Measurements from ENCODE around the gene CSNK2B. TPM values are rescaled to one million over a fixed set of nuclear protein-coding genes. Genes with fewer than 3 reads are reported as not detected.
"Not testable (repeated sequence)": the region's sequence is repeated elsewhere in the genome, so short reads cannot be mapped to it uniquely, and the experiment has no call there.

The CSNK2B gene
- total RNA-seq, 3 donors from 2014 or later (not counting 1 experiment from before 2014, with no cell fraction given), result 140 to 157 (median 141) TPM

- no peak for TF ChIP-seq CTCF (IDR thresholded peaks at IDR 0.05)
- Mint-ChIP-seq H3K4me3 (no peak within 1 kb of the TSS), H3K9me3 (no peaks in the 10 kb centered on the region), H3K27me3 (ENCODE audit: low read depth in 2 of 2) (no peaks in the 10 kb centered on the region), H3K4me1 (peaks cover 26 to 28% of the 10 kb centered on the region in 2 donors), H3K36me3 (no peaks in the 10 kb centered on the region), H3K27ac (no peak within 1 kb of the TSS)
- Histone ChIP-seq H3K27me3 (ENCODE audit: control insufficient read depth, insufficient read depth, low read length) (no peaks in the 10 kb centered on the region), H3K4me3 (ENCODE audit: low read length) (no peak within 1 kb of the TSS), H3K9me3 (ENCODE audit: control insufficient read depth, insufficient read depth, low read length) (no peaks in the 10 kb centered on the region), H3K36me3 (ENCODE audit: control insufficient read depth, insufficient read depth, low read length) (peaks cover under 1% of the 10 kb centered on the region), H3K4me1 (ENCODE audit: control insufficient read depth, insufficient read depth, low read length) (peaks cover 32% of the 10 kb centered on the region), H3K27ac (ENCODE audit: low read length) (no peak within 1 kb of the TSS)
- no peak for ATAC-seq
- WGBS (ENCODE audit: insufficient coverage), result 90% methylated on average over 2 of the region's 3 CpGs
- DNase-seq, result no peak
- intact Hi-C loops (cut with micrococcal nuclease), result no loop called here
Measured at GRCh38 chr6:31706599-31706998, 40.7 kb downstream of the CSNK2B start, which contains the start of gene LY6G6F. Gene LY6G6F, plus strand, starts transcription at chr6:31706866. Its CDS starts 41 bp downstream, at chr6:31706907.

- WGBS (ENCODE audit: insufficient coverage), result 87% methylated on average over 10 of the region's 10 CpGs
- Mint-ChIP-seq H3K4me3 (no peak overlapping the region), H3K4me1 (peaks cover 23% of the 10 kb centered on the region in 2 donors), H3K27me3 (ENCODE audit: low read depth in 2 of 2) (no peaks in the 10 kb centered on the region), H3K36me3 (no peaks in the 10 kb centered on the region), H3K9me3 (no peaks in the 10 kb centered on the region), H3K27ac (no peak overlapping the region)
- no peak for TF ChIP-seq CTCF (IDR thresholded peaks at IDR 0.05)
- Histone ChIP-seq H3K27ac (ENCODE audit: low read length) (no peak overlapping the region), H3K4me1 (ENCODE audit: control insufficient read depth, insufficient read depth, low read length) (peaks cover 22% of the 10 kb centered on the region), H3K27me3 (ENCODE audit: control insufficient read depth, insufficient read depth, low read length) (no peaks in the 10 kb centered on the region), H3K9me3 (ENCODE audit: control insufficient read depth, insufficient read depth, low read length) (no peaks in the 10 kb centered on the region), H3K36me3 (ENCODE audit: control insufficient read depth, insufficient read depth, low read length) (no peaks in the 10 kb centered on the region), H3K4me3 (ENCODE audit: low read length) (no peak overlapping the region)
- no peak for ATAC-seq
- intact Hi-C loops (cut with micrococcal nuclease), result no loop called here
- DNase-seq, result no peak
Measured at GRCh38 chr6:31707701-31708100, 41.8 kb downstream of the CSNK2B start.

- no peaks in the 10 kb centered on the region for H3K27me3 ChIP-seq (ENCODE audit: control insufficient read depth, insufficient read depth, low read length)
- WGBS (ENCODE audit: insufficient coverage), result 95% methylated on average over 2 of the region's 3 CpGs
Measured at GRCh38 chr6:31708224-31708623, 42.3 kb downstream of the CSNK2B start.

GRCh38 chr6:31709157-31709556, 43.3 kb downstream of the CSNK2B start:
- H3K36me3 ChIP-seq (ENCODE audit: control insufficient read depth, insufficient read depth, low read length); H3K27ac Mint-ChIP-seq; intact Hi-C loops (cut with micrococcal nuclease); H3K9me3 ChIP-seq (ENCODE audit: control insufficient read depth, insufficient read depth, low read length); ATAC-seq; H3K27me3 Mint-ChIP-seq (ENCODE audit: low read depth in 2 of 2); DNase-seq; H3K27me3 ChIP-seq (ENCODE audit: control insufficient read depth, insufficient read depth, low read length); H3K4me3 Mint-ChIP-seq; H3K4me3 ChIP-seq (ENCODE audit: low read length); H3K27ac ChIP-seq (ENCODE audit: low read length); H3K36me3 Mint-ChIP-seq; H3K9me3 Mint-ChIP-seq: not testable (repeated sequence)
- WGBS (ENCODE audit: insufficient coverage), result 90% methylated on average over 9 of the region's 11 CpGs
- H3K4me1 Mint-ChIP-seq, result peaks cover 16 to 19% of the 10 kb centered on the region in 2 donors
- peaks cover 14% of the 10 kb centered on the region for H3K4me1 ChIP-seq (ENCODE audit: control insufficient read depth, insufficient read depth, low read length)

More at GRCh38 chr6:31708224-31708623, 42.3 kb downstream of the CSNK2B start:
- H3K27me3 Mint-ChIP-seq (ENCODE audit: low read depth in 2 of 2), result no peaks in the 10 kb centered on the region
- no peaks in the 10 kb centered on the region for H3K9me3 ChIP-seq (ENCODE audit: control insufficient read depth, insufficient read depth, low read length)
- no peak for DNase-seq
- H3K36me3 Mint-ChIP-seq, result no peaks in the 10 kb centered on the region
- peaks cover 22% of the 10 kb centered on the region for H3K4me1 ChIP-seq (ENCODE audit: control insufficient read depth, insufficient read depth, low read length)
- H3K27ac ChIP-seq (ENCODE audit: low read length), result no peak overlapping the region
- peaks cover 20% of the 10 kb centered on the region in 2 donors for H3K4me1 Mint-ChIP-seq
- H3K27ac Mint-ChIP-seq, result no peak overlapping the region
- intact Hi-C loops (cut with micrococcal nuclease), result no loop called here
- no peak overlapping the region for H3K4me3 Mint-ChIP-seq
- H3K9me3 Mint-ChIP-seq, result no peaks in the 10 kb centered on the region
- no peak overlapping the region for H3K4me3 ChIP-seq (ENCODE audit: low read length)
- TF ChIP-seq CTCF (IDR thresholded peaks at IDR 0.05), result no peak
- no peaks in the 10 kb centered on the region for H3K36me3 ChIP-seq (ENCODE audit: control insufficient read depth, insufficient read depth, low read length)
- ATAC-seq, result no peak

Measured in natural killer cell (primary cell).